K562 (cell line): Measurements from ENCODE around the gene MYL5. TPM values are rescaled to one million over a fixed set of nuclear protein-coding genes. Genes with fewer than 3 reads are reported as not detected.

Experiments
- ATAC-seq: fragments of 200-7000 bp; cut with Tn5 transposase; 3 replicates; pipeline ENCODE4 v1.9.1; 2020; ENCODE audit warnings: moderate library complexity
- BruUV-seq: library from RNA; stranded (reverse); fragments of 400-500 nt; replicated peaks from 2 replicates; lab custom pipeline; 2021; lab: Mats Ljungman, UMichigan
- CTCF ChIA-PET: fragments of 300-600 bp; formaldehyde crosslinking; extraction: SDS; loops from one replicate; lab custom pipeline; 2021; ENCODE audit warnings: low intra/inter-chr PET ratio; lab: Yijun Ruan, JAX
- POLR2A ChIA-PET: fragments of 300-600, 350-650 bp; sonication (Branson Sonifier 250); formaldehyde crosslinking; extraction: SDS; loops from one replicate; lab custom pipeline; 2021; ENCODE audit warnings: antibody characterized with exemption, inconsistent platforms; lab: Yijun Ruan, JAX
- DNase-seq, 4 experiments: peaks; one replicate each; pipeline versions ENCODE4 v3.0.0 to v3.0.0-alpha.2; 2011 to 2018; ENCODE audit warnings: low spot score in 3 of 4, mixed read lengths in 3 of 4; ENCODE audit errors: extremely low read depth in 1 of 4
- FAIRE-seq: peaks from 2 replicates; lab custom pipeline; 2011; peaks lifted over from hg19 to GRCh38; lab: Jason Lieb, UNC
- H2AFZ ChIP-seq: 2 replicates; pipeline ENCODE4 v1.6.0; 2011; ENCODE audit warnings: low read depth, low read length, control low read depth, inconsistent platforms
- H3K27ac ChIP-seq: fragments of 200-600 bp; 3 replicates; pipeline ENCODE4 v1.8.0; 2011; ENCODE audit warnings: low read depth, mild to moderate bottlenecking, control low read depth, inconsistent platforms, low read length, moderate library complexity, mixed read lengths; ENCODE audit errors: extremely low read depth
- H3K27me3 ChIP-seq, 2 experiments: fragments of 300-600 bp in 1 of 2; 2 replicates in 1 of 2; 3 replicates in 1 of 2; pipeline versions ENCODE4 v1.6.0 to v1.8.0; 2011; ENCODE audit warnings: inconsistent platforms in 2 of 2, low read length in 2 of 2, mild to moderate bottlenecking in 1 of 2, mixed read lengths in 1 of 2, moderate library complexity in 1 of 2; ENCODE audit not compliant: control insufficient read depth in 2 of 2, insufficient read depth in 2 of 2
- H3K36me3 ChIP-seq: fragments of 300-600 bp; 3 replicates; pipeline ENCODE4 v1.8.0; 2011; ENCODE audit warnings: mild to moderate bottlenecking, low read length, inconsistent platforms; ENCODE audit not compliant: control insufficient read depth, insufficient read depth
- H3K4me1 ChIP-seq, 2 experiments: fragments of 200-600 bp in 1 of 2; replicated peaks in 1 of 2; 2 replicates in 1 of 2; 3 replicates in 1 of 2; pipeline versions ENCODE4 v1.5.1 to v1.8.0; 2011; ENCODE audit warnings: inconsistent platforms in 2 of 2, low read length in 2 of 2, mild to moderate bottlenecking in 1 of 2, mixed read lengths in 1 of 2, moderate library complexity in 1 of 2; ENCODE audit not compliant: control insufficient read depth in 2 of 2, insufficient read depth in 2 of 2
- H3K4me2 ChIP-seq: 2 replicates; pipeline ENCODE4 v1.6.1; 2011; ENCODE audit warnings: low read length, control low read depth, inconsistent platforms, mixed read lengths; ENCODE audit not compliant: insufficient read depth
- H3K4me3 ChIP-seq: fragments of 200-600 bp; sonication (generic), shearing (Covaris generic); 2 replicates; pipeline ENCODE4 v1.5.1; 2016; ENCODE audit warnings: control low read depth, inconsistent platforms
- H3K79me2 ChIP-seq: fragments of 200-600 bp; 3 replicates; pipeline ENCODE4 v1.8.0; 2011; ENCODE audit warnings: low read length, inconsistent platforms; ENCODE audit not compliant: control insufficient read depth, insufficient read depth
- H3K9ac ChIP-seq, 2 experiments: 2 replicates each; pipeline versions ENCODE4 v1.6.0 to v1.6.1; 2011; ENCODE audit warnings: low read depth in 2 of 2, low read length in 2 of 2, control low read depth in 1 of 2, inconsistent platforms in 1 of 2, mild to moderate bottlenecking in 1 of 2, mixed read lengths in 1 of 2; ENCODE audit not compliant: insufficient read depth in 1 of 2
- H3K9me1 ChIP-seq: one replicate; pipeline ENCODE4 v1.6.0; 2011; ENCODE audit warnings: inconsistent platforms, mild to moderate bottlenecking, low read length, moderate library complexity; ENCODE audit not compliant: control insufficient read depth, insufficient read depth
- H3K9me3 ChIP-seq: replicated peaks from 2 replicates; pipeline ENCODE4 v1.5.1; 2011; ENCODE audit warnings: low read depth, low read length, inconsistent platforms; ENCODE audit not compliant: control insufficient read depth, insufficient read depth
- H4K20me1 ChIP-seq: replicated peaks from 2 replicates; pipeline ENCODE4 v1.6.1; 2011; ENCODE audit warnings: low read length, inconsistent platforms, mixed read lengths; ENCODE audit not compliant: control insufficient read depth, insufficient read depth
- BHLHE40 ChIP-seq: IDR thresholded peaks from 2 replicates; pipeline ENCODE4 v1.6.1; 2011; ENCODE audit warnings: low read length, improper control_type of control experiment
- HDAC3 ChIP-seq: fragments of 450-650 bp; IDR thresholded peaks from 2 replicates; pipeline ENCODE4 v1.6.1; 2018; ENCODE audit warnings: borderline replicate concordance, mild to moderate bottlenecking, moderate library complexity; ENCODE audit not compliant: partially characterized antibody
- HNRNPL ChIP-seq: fragments of 200-400 bp; formaldehyde crosslinking; IDR thresholded peaks from 2 replicates; pipeline ENCODE4 v1.6.1; 2017; ENCODE audit warnings: low read depth, mild to moderate bottlenecking, low read length
- JUND ChIP-seq, 2 experiments: IDR thresholded peaks; 2 replicates in 1 of 2; 3 replicates in 1 of 2; pipeline ENCODE4 v1.6.1; 2011; ENCODE audit warnings: borderline replicate concordance in 2 of 2, low read depth in 2 of 2, low read length in 2 of 2, improper control_type of control experiment in 1 of 2, missing biosample characterization in 1 of 2, missing genetic modification characterization in 1 of 2, missing genetic modification reagents in 1 of 2
- KDM1A ChIP-seq, 2 experiments: fragments of 450-650 bp; IDR thresholded peaks; 2 replicates each; pipeline ENCODE4 v1.6.1; 2016; ENCODE audit warnings: mild to moderate bottlenecking in 2 of 2
- MEF2A ChIP-seq: IDR thresholded peaks from 2 replicates; pipeline ENCODE4 v1.6.1; 2011; ENCODE audit warnings: low read depth, mild to moderate bottlenecking, low read length, moderate library complexity; ENCODE audit not compliant: control insufficient read depth
- SMAD2 ChIP-seq: fragments of 150-350 bp; IDR thresholded peaks from 2 replicates; pipeline ENCODE4 v1.6.1; 2014; ENCODE audit warnings: low read depth, mild to moderate bottlenecking, low read length
- U2AF2 ChIP-seq: fragments of 200-400 bp; formaldehyde crosslinking; optimal IDR thresholded peaks from 2 replicates; pipeline ENCODE3; 2017; ENCODE audit warnings: low read depth, mild to moderate bottlenecking, low read length
- UBTF ChIP-seq, 2 experiments: IDR thresholded peaks; 2 replicates each; pipeline ENCODE4 v1.6.1; 2012; ENCODE audit warnings: improper control_type of control experiment in 2 of 2, low read depth in 2 of 2, low read length in 2 of 2, borderline replicate concordance in 1 of 2
- ZNF143 ChIP-seq: sonication (generic); formaldehyde crosslinking; IDR thresholded peaks from 2 replicates; pipeline ENCODE4 v1.9.0; 2022; ENCODE audit warnings: mild to moderate bottlenecking, missing genetic modification reagents
- WGBS: fragments of 100-300 bp; shearing (Covaris generic); methylation state at CpG from one replicate; pipeline ENCODE4 v1.1.6; 2016; ENCODE audit warnings: low coverage, mixed read lengths; ENCODE audit not compliant: insufficient coverage; ENCODE audit errors: missing lambda C conversion rate; 5-methylcytosine and 5-hydroxymethylcytosine counted together
- in situ Hi-C: fragments of 300-500 bp; cut with MboI; formaldehyde crosslinking; loops from 4 replicates; pipeline ENCODE4 v1.15.0; 2018; ENCODE audit warnings: inconsistent platforms, mixed read lengths
- intact Hi-C: fragments of 100-400 bp; cut with micrococcal nuclease; formaldehyde crosslinking; loops from 2 replicates; pipeline ENCODE4 v1.14.2; 2022
- polyA plus RNA-seq, 8 experiments: library from polyadenylated mRNA; depleted of rRNA in 4 of 8; stranded (reverse) in 5 of 8; unstranded in 3 of 8; fragments of >200 nt; fragmentation: Nextera tagmentation in 2 of 8; fragmentation: Illumina TruSeq in 1 of 8; extraction: Ambion mirVana in 2 of 8; extraction: Trizol in 1 of 8; gene quantifications; 2 replicates each; pipeline versions ENCODE4 v1.2.1 to v1.2.3, GENCODE V29; 2011 to 2014; ENCODE audit warnings: inconsistent platforms in 1 of 8, missing spikeins in 1 of 8
- total RNA-seq, 7 experiments: library from RNA; depleted of rRNA in 6 of 7; stranded (reverse); fragments of >200 nt in 6 of 7; fragmentation: Illumina TruSeq in 2 of 7; extraction: Trizol in 2 of 7; gene quantifications; 2 replicates each; pipeline versions ENCODE4 v1.2.1 to v1.2.3, GENCODE V29; 2011 to 2021; ENCODE audit warnings: low replicate concordance in 1 of 7
- TF ChIP-seq, protein P1 (sequence below): fragments of 450-650 bp; formaldehyde crosslinking; IDR thresholded peaks from 2 replicates; pipeline ENCODE4 v1.4.0; 2022; ENCODE audit warnings: missing genetic modification characterization
- TF ChIP-seq, protein P2 (sequence below): sonication (generic); formaldehyde crosslinking; IDR thresholded peaks from 2 replicates; pipeline ENCODE4 v1.9.0; 2022; ENCODE audit warnings: mild to moderate bottlenecking, missing genetic modification reagents
- TF ChIP-seq, protein P3 (sequence below), 2 experiments: IDR thresholded peaks; 2 replicates each; pipeline ENCODE4 v1.6.1; 2011; ENCODE audit warnings: borderline replicate concordance in 1 of 2, control low read depth in 1 of 2, low read depth in 1 of 2, low read length in 1 of 2, mild to moderate bottlenecking in 1 of 2, mixed read lengths in 1 of 2, moderate library complexity in 1 of 2; ENCODE audit not compliant: insufficient read depth in 1 of 2, insufficient read length in 1 of 2, poor library complexity in 1 of 2, severe bottlenecking in 1 of 2; ENCODE audit errors: extremely low read depth in 1 of 2

MYL5 gene
- total and polyA plus RNA-seq, 9 of the 15 experiments (the other 6 are each of a cell fraction or from before 2014, with no cell fraction given): 1.4 to 10.0 (median 4.1) TPM

GRCh38 chr4:705278-706082 is 31.1 kb downstream of the MYL5 start, which contains the start of gene PCGF3:
TSS of gene PCGF3 (plus strand) at chr4:705832. CDS start at chr4:733681, 27,849 bp downstream.
- Histone ChIP-seq H3K4me3 (peak within 1 kb of the TSS; percentile 77), H3K9me3 (no peaks in the 10 kb centered on the region), H4K20me1 (no peaks in the 10 kb centered on the region), H3K27ac (peak within 1 kb of the TSS; percentile 83), H3K4me2 (peak within 1 kb of the TSS; percentile 84), H3K9ac (peak within 1 kb of the TSS; percentile 98 to 99), H3K4me1 (peaks cover 23 to 69% of the 10 kb centered on the region in 2 experiments; a peak in 4 of 5 replicates), H3K36me3 (peaks cover 17% of the 10 kb centered on the region; the same call in 2 of the 3 replicates), H3K9me1 (peaks cover 4% of the 10 kb centered on the region), H3K27me3 (no peaks in the 10 kb centered on the region), H3K79me2 (peaks cover 43% of the 10 kb centered on the region), H2AFZ (peak within 1 kb of the TSS; percentile 88)
- ATAC-seq (peak; percentile 97), DNase-seq (peak; percentile 96 to 100 (median 100)), FAIRE-seq (peak; percentile 83)
- no TSS peak for BruUV-seq
- ChIA-PET POLR2A (interaction anchor here (0.6 to 1.0 kb wide), 3 partner anchors 8 to 35 kb away, joined by 4 read pairs; no protein-coding TSS in a partner anchor), CTCF (no interaction called here)
- in situ Hi-C loops: no loop called here
- intact Hi-C loops: loop anchor here (1.0 kb wide), 1 partner anchor 18 kb away; no protein-coding TSS in a partner anchor
- 2% methylated on average over 38 of the region's 82 CpGs for WGBS
- TF ChIP-seq U2AF2 (no peak), KDM1A (IDR thresholded peaks at IDR 0.05) (no peak), HDAC3 (no peak), BHLHE40 (peak; percentile 43; the same call in 1 of the 2 replicates), SMAD2 (no peak), HNRNPL (no peak), JUND (IDR thresholded peaks at IDR 0.05; ENCODE audit: borderline replicate concordance, low read depth, low read length) (0 out of 2 replicates have a peak, but pooled peaks have one; percentile 5), JUND (tag; IDR thresholded peaks at IDR 0.05; ENCODE audit: borderline replicate concordance, low read depth, low read length) (no peak), UBTF (IDR thresholded peaks at IDR 0.05; ENCODE audit: borderline replicate concordance in 1 of 2, low read depth in 2 of 2, low read length in 2 of 2) (peak; percentile 67 to 75; a peak in 2 of 4 replicates), MEF2A (no peak), ZNF143 (CRISPR knock-in tag) (no peak)
- TF ChIP-seq, protein P1, sequence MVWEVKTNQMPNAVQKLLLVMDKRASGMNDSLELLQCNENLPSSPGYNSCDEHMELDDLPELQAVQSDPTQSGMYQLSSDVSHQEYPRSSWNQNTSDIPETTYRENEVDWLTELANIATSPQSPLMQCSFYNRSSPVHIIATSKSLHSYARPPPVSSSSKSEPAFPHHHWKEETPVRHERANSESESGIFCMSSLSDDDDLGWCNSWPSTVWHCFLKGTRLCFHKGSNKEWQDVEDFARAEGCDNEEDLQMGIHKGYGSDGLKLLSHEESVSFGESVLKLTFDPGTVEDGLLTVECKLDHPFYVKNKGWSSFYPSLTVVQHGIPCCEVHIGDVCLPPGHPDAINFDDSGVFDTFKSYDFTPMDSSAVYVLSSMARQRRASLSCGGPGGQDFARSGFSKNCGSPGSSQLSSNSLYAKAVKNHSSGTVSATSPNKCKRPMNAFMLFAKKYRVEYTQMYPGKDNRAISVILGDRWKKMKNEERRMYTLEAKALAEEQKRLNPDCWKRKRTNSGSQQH (CRISPR knock-in tag): peak; percentile 77
- TF ChIP-seq, protein P2, sequence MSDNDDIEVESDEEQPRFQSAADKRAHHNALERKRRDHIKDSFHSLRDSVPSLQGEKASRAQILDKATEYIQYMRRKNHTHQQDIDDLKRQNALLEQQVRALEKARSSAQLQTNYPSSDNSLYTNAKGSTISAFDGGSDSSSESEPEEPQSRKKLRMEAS (CRISPR knock-in tag): no peak; the same call in 1 of the 2 replicates
- TF ChIP-seq, protein P3, sequence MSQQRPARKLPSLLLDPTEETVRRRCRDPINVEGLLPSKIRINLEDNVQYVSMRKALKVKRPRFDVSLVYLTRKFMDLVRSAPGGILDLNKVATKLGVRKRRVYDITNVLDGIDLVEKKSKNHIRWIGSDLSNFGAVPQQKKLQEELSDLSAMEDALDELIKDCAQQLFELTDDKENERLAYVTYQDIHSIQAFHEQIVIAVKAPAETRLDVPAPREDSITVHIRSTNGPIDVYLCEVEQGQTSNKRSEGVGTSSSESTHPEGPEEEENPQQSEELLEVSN (IDR thresholded peaks at IDR 0.05; ENCODE audit: borderline replicate concordance in 1 of 2, extremely low read depth in 1 of 2, insufficient read depth in 1 of 2, insufficient read length in 1 of 2, low read depth in 1 of 2, low read length in 1 of 2, poor library complexity in 1 of 2, severe bottlenecking in 1 of 2): peak in 1 of 2 experiments; percentile 78
